Stimulated activated CD8-positive, alpha-beta memory T cell treated with anti-CD3 and anti-CD28 coated beads, Interleukin-7, amount 100 ng/mL, for 1 hour (primary cell): ENCODE measurements around the gene PFN4.
"Not testable (repeated sequence)": the region's sequence is repeated elsewhere in the genome, so short reads cannot be mapped to it uniquely, and the experiment has no call there.

Experiments
- DNase-seq, 2 donors: peaks; one replicate each; pipeline ENCODE4 v3.0.0-alpha.2; 2020; ENCODE audit warnings: low read depth in 2 of 2

PFN4 gene, protein sequence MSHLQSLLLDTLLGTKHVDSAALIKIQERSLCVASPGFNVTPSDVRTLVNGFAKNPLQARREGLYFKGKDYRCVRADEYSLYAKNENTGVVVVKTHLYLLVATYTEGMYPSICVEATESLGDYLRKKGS

DNA sequence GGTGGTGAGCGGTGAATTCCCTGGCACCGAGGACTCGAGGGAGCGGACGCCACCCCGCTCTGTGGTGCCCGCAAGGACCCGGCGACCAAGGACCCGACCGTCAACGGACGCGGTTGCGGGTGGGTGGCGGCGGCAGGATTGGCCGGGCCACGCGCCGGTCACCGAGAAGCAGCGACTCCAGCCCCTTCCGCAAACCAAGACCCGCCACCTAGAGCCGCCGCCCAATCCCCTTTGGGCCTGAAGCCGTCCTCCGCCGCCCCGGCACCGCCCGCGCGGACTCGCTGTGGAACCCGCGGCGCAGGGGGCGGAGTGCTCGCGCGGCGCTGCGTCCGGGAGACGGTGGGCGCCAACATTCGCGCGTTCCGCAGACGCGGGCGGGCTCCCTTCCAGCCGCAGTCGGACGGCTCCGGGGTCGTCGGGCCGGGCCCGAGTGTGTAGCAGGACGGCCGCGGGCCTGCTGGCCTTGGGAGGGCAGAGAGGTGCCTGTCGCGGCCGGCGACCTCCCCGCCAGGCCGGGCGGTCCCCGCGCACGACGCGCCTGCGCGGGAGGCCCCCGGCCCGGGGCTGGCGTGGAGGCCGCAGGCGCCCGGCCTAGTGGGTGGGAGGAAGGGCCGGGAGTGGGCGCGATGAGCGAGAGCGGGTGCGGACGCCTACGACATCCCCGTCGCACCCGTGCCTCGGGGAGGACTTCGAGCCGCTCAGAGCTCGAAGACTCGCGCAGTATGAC is at the start of gene PFN4, which contains the start of gene FAM228B:
TSS of gene PFN4 (minus strand) at position 140 of the 727 bp plus-strand sequence. CDS start 799 bp downstream, outside the sequence.
TSS of gene FAM228B (plus strand) at position 275 of the 727 bp plus-strand sequence. CDS start 893 bp downstream, outside the sequence.
- peak; percentile 23 to 29 for DNase-seq

GRCh38 chr2:24169023-24169422 is 45.9 kb upstream of the PFN4 start:
- DNase-seq, result no peak

DNA sequence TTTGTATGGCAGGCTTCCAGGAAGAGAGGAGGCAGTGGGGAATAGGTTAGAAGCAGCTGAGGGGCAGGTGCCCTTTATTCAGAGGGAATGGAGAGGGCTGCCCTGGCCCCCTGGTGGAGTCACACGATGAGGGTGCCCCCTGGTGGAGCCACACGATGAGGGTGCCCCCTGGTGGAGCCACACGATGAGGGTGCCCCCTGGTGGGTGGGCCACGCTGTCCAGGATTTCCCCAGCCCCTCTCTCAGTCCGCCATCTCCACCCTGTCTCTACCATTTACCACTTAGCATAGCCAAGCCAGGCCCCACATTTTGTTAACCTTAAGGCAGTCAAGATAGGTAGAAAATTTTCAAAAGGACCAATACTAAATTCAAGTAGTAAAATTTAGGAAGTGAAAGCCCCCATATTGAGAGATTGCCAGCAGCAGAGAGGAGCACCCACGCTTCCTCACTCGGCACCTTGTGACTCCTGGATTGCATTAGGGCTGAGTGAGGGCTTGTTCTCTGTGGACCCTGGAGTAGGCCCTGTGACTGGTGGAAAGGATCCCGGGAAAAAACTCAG is 41.4 kb upstream of the PFN4 start:
- DNase-seq, result no peak

- no peak for DNase-seq
Observed at GRCh38 chr2:24163601-24164000, 40.5 kb upstream of the PFN4 start.

GRCh38 chr2:24163186-24163585 is 40.1 kb upstream of the PFN4 start:
- no peak for DNase-seq

GRCh38 chr2:24162494-24162893 is 39.4 kb upstream of the PFN4 start:
- DNase-seq, result no peak

GRCh38 chr2:24160761-24161160 is 37.6 kb upstream of the PFN4 start:
- DNase-seq, result no peak

- no peak for DNase-seq
Observed at GRCh38 chr2:24159708-24160107, 36.6 kb upstream of the PFN4 start.

DNA sequence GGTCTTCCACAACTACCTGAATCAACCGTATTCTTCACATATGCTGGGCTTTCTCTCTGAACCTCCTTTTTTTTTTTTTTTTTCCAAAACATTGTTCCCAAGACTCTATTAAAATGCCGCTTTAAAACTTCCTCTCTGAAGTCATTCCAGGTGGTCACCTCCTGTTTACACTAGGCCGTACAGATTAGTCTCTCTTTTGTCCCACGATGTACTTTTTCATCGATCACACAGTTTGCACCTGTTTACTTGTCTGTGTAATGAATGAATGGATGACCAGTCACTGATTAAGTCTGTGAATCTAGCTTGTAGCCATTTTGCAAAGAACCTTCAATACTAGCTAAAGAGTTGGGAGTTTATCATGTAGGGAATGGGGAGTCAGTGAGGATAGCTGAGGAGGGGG is 35.0 kb upstream of the PFN4 start:
- DNase-seq, result no peak

DNA sequence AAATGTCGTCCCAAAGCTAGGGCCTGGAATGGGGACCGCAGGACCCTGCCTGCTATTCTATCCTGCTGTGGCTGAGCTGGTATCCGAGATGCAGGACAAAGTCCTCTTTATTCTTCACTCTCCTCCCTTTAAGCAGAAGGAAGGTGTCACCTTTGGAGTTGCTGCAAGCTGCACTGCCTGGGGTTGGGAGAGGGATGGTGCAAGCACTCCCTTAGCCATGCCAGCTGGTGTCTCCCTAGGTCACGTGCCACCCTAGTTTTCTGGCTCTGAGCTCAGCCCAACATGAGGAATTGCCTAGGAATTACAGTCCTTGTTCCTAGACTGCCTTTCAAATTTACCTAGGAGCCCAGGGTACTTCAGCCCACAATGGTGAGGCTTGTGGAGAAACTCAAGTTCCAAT is 30.3 kb upstream of the PFN4 start:
- DNase-seq, result no peak

DNA sequence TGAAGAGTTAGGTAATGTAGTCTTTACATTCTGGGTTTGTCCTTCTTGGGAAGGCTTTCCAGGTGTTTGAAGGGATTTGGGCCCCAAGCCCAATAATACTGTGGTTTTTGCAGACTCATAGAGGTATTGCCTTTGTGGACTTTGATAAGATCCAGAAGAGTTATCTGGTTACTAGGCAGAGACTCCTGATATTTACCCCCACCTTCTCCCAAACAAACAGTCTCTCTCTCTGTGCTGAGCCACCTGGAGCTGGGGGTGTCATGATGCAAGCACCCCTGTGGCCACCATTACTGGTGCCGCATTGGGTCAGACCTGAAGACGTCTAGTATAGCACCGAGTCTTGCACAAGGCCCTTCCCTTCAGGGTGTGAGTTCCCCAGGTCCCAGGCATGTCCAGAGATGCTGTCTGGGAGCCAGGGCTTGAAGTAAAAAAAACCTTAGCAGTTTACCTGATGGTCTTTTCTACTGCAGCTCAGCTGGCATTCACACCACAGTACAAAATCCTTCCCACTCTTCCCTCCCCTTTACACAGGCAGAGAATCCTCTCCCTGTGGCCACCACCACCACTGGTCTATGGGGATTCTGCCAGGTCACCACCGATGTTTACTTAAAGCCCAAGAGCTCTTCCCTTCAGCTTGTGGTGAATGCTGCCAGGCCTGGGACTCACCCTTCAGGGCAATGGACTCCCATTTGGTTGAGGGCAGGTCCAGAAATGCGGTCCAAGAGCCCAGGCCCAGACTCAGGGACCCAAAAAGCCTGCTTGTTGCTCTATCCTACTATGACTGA is 29.5 kb upstream of the PFN4 start:
- no peak for DNase-seq

DNA sequence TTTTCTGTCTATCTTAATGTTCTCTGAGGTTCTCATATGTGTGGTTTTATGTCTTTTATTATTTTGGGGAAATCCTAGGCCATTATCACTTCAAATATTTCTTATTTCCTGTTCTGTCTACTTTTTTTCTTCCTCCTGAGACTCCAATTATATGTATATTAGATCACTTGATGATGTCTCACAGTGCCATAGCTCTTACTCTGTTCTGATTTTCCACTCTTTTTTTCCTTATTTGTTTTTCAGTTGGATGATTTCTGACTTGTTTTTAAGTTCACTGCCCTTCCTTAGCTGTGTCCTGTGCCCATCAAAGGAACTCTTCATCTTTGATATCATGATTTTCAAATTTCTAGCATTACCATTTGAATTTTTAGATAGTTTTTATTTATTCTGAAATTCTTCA is 24.2 kb upstream of the PFN4 start:
- DNase-seq, result no peak

GRCh38 chr2:24140305-24140704 is 17.2 kb upstream of the PFN4 start:
- DNase-seq, result not testable (repeated sequence)

GRCh38 chr2:24132543-24132942 is 9.4 kb upstream of the PFN4 start:
- DNase-seq, result no peak

DNA sequence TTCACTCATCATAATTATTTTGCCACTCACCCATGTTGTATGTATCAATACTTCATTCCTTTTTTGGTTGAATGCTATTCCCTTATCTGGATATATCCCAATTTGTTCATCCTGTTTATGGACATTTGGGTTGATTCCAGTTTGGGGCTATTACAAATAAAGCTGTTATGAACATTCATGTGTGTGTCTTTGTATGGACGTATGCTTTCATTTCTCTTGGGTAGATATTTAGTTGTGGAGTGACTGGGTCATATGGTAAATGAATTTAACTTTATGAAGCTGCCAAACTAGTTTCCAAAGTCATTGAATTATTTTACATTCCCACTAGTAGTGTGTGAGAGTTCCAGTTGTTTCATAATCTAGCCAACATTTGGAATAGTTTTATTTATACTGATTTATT is 2.8 kb upstream of the PFN4 start:
- no peak for DNase-seq

DNA sequence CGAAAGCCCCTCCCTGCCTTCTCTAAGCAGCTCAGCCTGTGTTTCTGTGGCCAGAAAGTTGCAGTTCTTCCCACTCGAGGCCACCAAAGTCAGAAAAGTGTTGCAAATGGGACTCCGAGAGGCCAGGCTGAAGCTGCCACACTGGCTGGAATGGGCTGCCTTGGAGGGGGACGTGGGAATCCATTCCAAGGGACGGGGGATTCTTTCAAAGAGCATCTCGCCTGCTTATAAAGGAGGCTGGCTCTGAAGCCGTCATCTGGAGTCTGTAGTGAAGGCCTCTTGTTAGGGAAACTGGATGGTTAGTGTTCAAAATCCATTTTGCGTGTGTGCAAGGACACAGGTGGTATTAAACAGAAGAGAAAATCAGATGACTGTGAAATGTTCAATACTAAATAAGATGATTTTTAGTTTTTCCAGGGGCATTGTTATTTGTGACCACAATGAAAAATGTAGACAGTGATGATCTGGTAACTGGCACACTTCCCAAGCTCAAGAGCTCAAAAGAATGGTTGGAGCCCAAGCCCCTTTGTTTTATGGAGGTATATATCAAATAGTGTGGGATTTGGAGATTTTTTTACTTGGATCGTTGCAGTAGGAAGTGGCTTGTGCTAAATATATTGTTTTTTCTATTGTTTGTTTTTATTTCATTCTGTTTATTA is 917 bp upstream of the PFN4 start:
- DNase-seq, result no peak

GRCh38 chr2:24122366-24123194 is 554 bp downstream of the PFN4 start:
- DNase-seq, result no peak

DNA sequence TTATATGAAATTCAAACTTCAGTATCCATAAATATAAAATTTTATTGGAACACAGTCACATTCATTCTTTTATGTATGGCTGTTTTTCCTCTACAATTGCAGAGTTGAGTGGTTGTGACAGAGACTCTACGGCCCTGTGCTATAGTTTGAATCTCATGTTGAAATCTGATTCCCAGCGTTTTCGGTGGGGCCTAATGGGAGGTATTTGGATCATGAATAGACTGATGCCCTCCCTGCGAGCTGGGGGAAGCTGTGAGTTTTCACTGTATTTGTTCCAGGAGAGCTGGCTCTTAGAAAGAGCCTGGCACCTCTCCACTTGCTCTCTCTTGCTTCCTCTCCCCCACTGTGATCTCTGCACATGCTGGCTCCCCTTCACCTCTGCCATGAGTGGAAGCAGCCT is 1.7 kb downstream of the PFN4 start:
- DNase-seq, result no peak

DNA sequence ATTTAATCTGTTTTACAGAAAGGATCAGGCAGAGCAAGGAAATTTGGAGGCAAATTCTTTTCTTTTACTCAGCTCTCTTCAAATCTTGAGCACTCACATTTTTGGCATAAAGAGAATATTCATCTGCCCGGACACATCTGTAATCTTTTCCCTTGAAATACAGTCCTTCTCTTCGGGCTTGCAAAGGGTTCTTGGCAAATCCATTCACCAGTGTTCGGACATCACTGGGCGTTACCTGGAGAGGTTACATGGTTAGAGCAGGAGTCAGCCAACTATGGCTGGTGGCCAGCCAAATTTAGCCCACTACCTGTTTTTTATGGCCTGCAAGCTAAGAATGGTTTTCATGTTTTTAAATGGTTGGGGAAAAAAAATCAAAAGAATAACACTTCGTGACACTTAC is 2.1 kb downstream of the PFN4 start:
- DNase-seq, result no peak

DNA sequence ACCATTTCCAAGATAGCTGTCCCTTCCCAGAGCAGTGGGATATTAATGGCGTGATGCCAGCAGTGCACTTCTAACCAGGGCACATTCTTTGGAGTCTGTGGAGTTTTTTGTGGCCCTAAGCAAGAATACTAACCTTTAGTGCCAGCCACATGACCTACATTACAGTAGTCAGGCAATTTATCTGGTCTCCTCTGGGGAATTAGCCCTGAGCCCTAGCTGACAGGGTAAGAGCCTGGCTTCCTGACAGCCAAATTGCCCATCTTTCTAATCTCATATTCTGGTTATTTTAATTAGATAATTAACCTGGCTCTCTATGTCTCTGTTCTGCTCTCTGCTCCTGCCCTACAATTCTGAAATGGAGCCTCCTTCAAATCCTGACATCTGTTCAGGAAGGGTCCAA is 5.2 kb downstream of the PFN4 start:
- DNase-seq, result no peak

GRCh38 chr2:24115057-24115456 is 8.1 kb downstream of the PFN4 start:
- DNase-seq, result no peak
